Gastroesophageal sphincter (tissue), 4 donors: ENCODE results near the gene GOLGB1. TPM values are rescaled to one million over a fixed set of nuclear protein-coding genes. Genes with fewer than 3 reads are reported as not detected.

ENCODE experiments used
- ATAC-seq: fragments of 150-250 bp; one replicate; pipeline ENCODE4 v1.9.1; 2016; ENCODE audit warnings: mild to moderate bottlenecking, moderate library complexity
- H3K27ac ChIP-seq, 4 donors: fragments of 200-600 bp; sonication (generic) in 3 of 4; 1 replicate in 3 of 4; 2 replicates in 1 of 4; pipeline ENCODE4 v1.5.1; 2016 to 2019
- H3K27me3 ChIP-seq: fragments of 200-600 bp; sonication (generic); one replicate; pipeline ENCODE4 v1.5.1; 2019
- H3K36me3 ChIP-seq, 2 donors: fragments of 200-600 bp; sonication (generic); one replicate each; pipeline ENCODE4 v1.5.1; 2019; ENCODE audit warnings: control low read depth in 1 of 2
- H3K4me1 ChIP-seq, 3 donors: fragments of 200-600 bp; sonication (generic); 1 replicate in 2 of 3; 2 replicates in 1 of 3; pipeline ENCODE4 v1.5.1; 2016 to 2019; ENCODE audit warnings: control low read depth in 2 of 3
- H3K4me3 ChIP-seq, 2 donors: fragments of 200-600 bp; sonication (generic); one replicate each; pipeline ENCODE4 v1.5.1; 2019; ENCODE audit warnings: mild to moderate bottlenecking in 1 of 2, moderate library complexity in 1 of 2
- H3K9me3 ChIP-seq, 3 donors: fragments of 200-600 bp; sonication (generic); one replicate each; pipeline ENCODE4 v1.5.1; 2017 to 2019; ENCODE audit warnings: control low read depth in 2 of 3
- CTCF ChIP-seq, 4 experiments: fragments of 200-600 bp in 2 of 4; fragments of 450-650 bp in 2 of 4; sonication (generic) in 1 of 4; IDR thresholded peaks; one replicate each; pipeline ENCODE4 v1.5.1; 2017 to 2019; ENCODE audit warnings: antibody characterized with exemption in 4 of 4, mild to moderate bottlenecking in 2 of 4, moderate library complexity in 2 of 4
- EP300 ChIP-seq: sonication (generic); formaldehyde crosslinking; IDR thresholded peaks from one replicate; pipeline ENCODE4 v1.6.1; 2017; ENCODE audit warnings: antibody characterized with exemption, mild to moderate bottlenecking
- POLR2A ChIP-seq, 2 donors: fragments of 450-650 bp; IDR thresholded peaks; one replicate each; pipeline ENCODE4 v1.6.1; 2017; ENCODE audit warnings: antibody characterized with exemption in 2 of 2, mild to moderate bottlenecking in 2 of 2, moderate library complexity in 1 of 2
- POLR2AphosphoS5 ChIP-seq: sonication (generic); formaldehyde crosslinking; IDR thresholded peaks from one replicate; pipeline ENCODE4 v1.6.1; 2017; ENCODE audit warnings: antibody characterized with exemption
- WGBS, 2 donors: methylation state at CpG; one replicate each; pipeline ENCODE4 v1.1.5; 2018; ENCODE audit warnings: low coverage in 1 of 2; 5-methylcytosine and 5-hydroxymethylcytosine counted together
- total RNA-seq, 4 donors: library from RNA; depleted of rRNA; stranded (reverse); fragments of >200 nt; gene quantifications; one replicate each; pipeline ENCODE4 v1.1.0, GENCODE V29; 2016

The GOLGB1 gene
- total RNA-seq, 4 donors from 2014 or later: 67.9 to 94.3 (median 76.6) TPM

GRCh38 chr3:121645054-121645453 lies 104.5 kb downstream of the GOLGB1 start:
- TF ChIP-seq CTCF (IDR thresholded peaks at IDR 0.05) (no peak), EP300 (no peak), POLR2AphosphoS5 (no peak), POLR2A (IDR thresholded peaks at IDR 0.05) (no peak)
- no peak for ATAC-seq
- H3K4me3 ChIP-seq: no peak overlapping the region
- no peaks in the 10 kb centered on the region for H3K9me3 ChIP-seq
- peaks cover 0 to 22% (median 11%) of the 10 kb centered on the region in 3 donors for H3K4me1 ChIP-seq
- H3K27ac ChIP-seq: no peak overlapping the region
- no peaks in the 10 kb centered on the region for H3K27me3 ChIP-seq
- no peaks in the 10 kb centered on the region for H3K36me3 ChIP-seq
- 91 to 92% methylated on average over 5 of the region's 5 CpGs for WGBS, 2 donors

- H3K27ac ChIP-seq: no peak overlapping the region
- ATAC-seq: no peak
- no peaks in the 10 kb centered on the region for H3K36me3 ChIP-seq
- no peaks in the 10 kb centered on the region for H3K9me3 ChIP-seq
- WGBS, 2 donors: 62 to 68% methylated on average over 4 to 9 of the region's 9 CpGs
- H3K4me1 ChIP-seq: peaks cover 0 to 4% (median 0%) of the 10 kb centered on the region in 3 donors
- no peaks in the 10 kb centered on the region for H3K27me3 ChIP-seq
- TF ChIP-seq POLR2AphosphoS5 (no peak), CTCF (IDR thresholded peaks at IDR 0.05) (no peak), EP300 (no peak), POLR2A (IDR thresholded peaks at IDR 0.05) (no peak)
- no peak overlapping the region for H3K4me3 ChIP-seq
These were observed 106.8 kb downstream of the GOLGB1 start for GRCh38 chr3:121642601-121643314.

- no peaks in the 10 kb centered on the region for H3K4me1 ChIP-seq
- TF ChIP-seq POLR2A (IDR thresholded peaks at IDR 0.05): no peak
These were observed 108.4 kb downstream of the GOLGB1 start for GRCh38 chr3:121641127-121641526.

GRCh38 chr3:121637922-121638321 lies 111.6 kb downstream of the GOLGB1 start:
- H3K27me3 ChIP-seq: no peaks in the 10 kb centered on the region
- no peak overlapping the region for H3K4me3 ChIP-seq
- H3K36me3 ChIP-seq: peaks cover 0 to 7% of the 10 kb centered on the region in 2 donors
- H3K9me3 ChIP-seq: no peaks in the 10 kb centered on the region
- H3K27ac ChIP-seq: no peak overlapping the region
- TF ChIP-seq EP300 (no peak), POLR2AphosphoS5 (no peak), CTCF (IDR thresholded peaks at IDR 0.05) (no peak), POLR2A (IDR thresholded peaks at IDR 0.05) (no peak)
- no peak for ATAC-seq
- no peaks in the 10 kb centered on the region for H3K4me1 ChIP-seq
- 57% methylated on average over 1 of the region's 1 CpG; no CpG with 5 or more reads in 1 of the 2 donors for WGBS, 2 donors

More at GRCh38 chr3:121641127-121641526, 108.4 kb downstream of the GOLGB1 start:
- ATAC-seq: no peak
- H3K36me3 ChIP-seq: peaks cover 0 to 3% of the 10 kb centered on the region in 2 donors
- H3K4me3 ChIP-seq: no peak overlapping the region
- no peaks in the 10 kb centered on the region for H3K27me3 ChIP-seq
- WGBS, 2 donors: 84 to 87% methylated on average over 2 of the region's 2 CpGs
- no peak overlapping the region for H3K27ac ChIP-seq
- H3K9me3 ChIP-seq: no peaks in the 10 kb centered on the region

GRCh38 chr3:121630355-121630754 lies 119.2 kb downstream of the GOLGB1 start:
- H3K36me3 ChIP-seq: no peaks in the 10 kb centered on the region
- 80 to 93% methylated on average over 1 of the region's 1 CpG for whole genome bisulfite sequencing, 2 donors
- no peaks in the 10 kb centered on the region for H3K27me3 ChIP-seq
- no peaks in the 10 kb centered on the region for H3K9me3 ChIP-seq
- TF ChIP-seq POLR2AphosphoS5 (no peak), POLR2A (IDR thresholded peaks at IDR 0.05) (no peak), EP300 (no peak), CTCF (IDR thresholded peaks at IDR 0.05) (no peak)
- H3K4me3 ChIP-seq: no peak overlapping the region
- no peak for ATAC-seq
- H3K4me1 ChIP-seq: no peaks in the 10 kb centered on the region
- no peak overlapping the region for H3K27ac ChIP-seq
